GM23338 (cell line): Measurements from ENCODE around the gene RTCA. TPM values are rescaled to one million over a fixed set of nuclear protein-coding genes. Genes with fewer than 3 reads are reported as not detected.

Experiments
- ATAC-seq: fragments of 200-7000 bp; cut with Tn5 transposase; 3 replicates; pipeline ENCODE4 v1.9.1; 2020
- DNase-seq: peaks from one replicate; pipeline ENCODE4 v3.0.0-alpha.2; 2015; ENCODE audit warnings: low spot score
- H2AFZ ChIP-seq: fragments of 200-600 bp; sonication (generic); 2 replicates; pipeline ENCODE4 v1.8.0; 2016; ENCODE audit warnings: antibody characterized with exemption, mild to moderate bottlenecking, moderate library complexity
- H3F3A ChIP-seq: fragments of 200-600 bp; sonication (generic); replicated peaks from 2 replicates; pipeline ENCODE4 v1.8.0; 2017; ENCODE audit warnings: antibody characterized with exemption, mixed run types, low read depth
- H3K27ac ChIP-seq: fragments of 200-600 bp; sonication (generic); 2 replicates; pipeline ENCODE4 v1.6.1; 2016; ENCODE audit warnings: low read depth
- H3K27me3 ChIP-seq: fragments of 200-600 bp; sonication (generic); 2 replicates; pipeline ENCODE4 v1.8.0; 2016; ENCODE audit warnings: mild to moderate bottlenecking, mixed run types, moderate library complexity; ENCODE audit not compliant: insufficient read depth
- H3K36me3 ChIP-seq: fragments of 200-600 bp; sonication (generic); 2 replicates; pipeline ENCODE4 v1.8.0; 2016; ENCODE audit warnings: mild to moderate bottlenecking; ENCODE audit not compliant: insufficient read depth
- H3K4me1 ChIP-seq: fragments of 200-600 bp; sonication (generic); 2 replicates; pipeline ENCODE4 v1.8.0; 2016; ENCODE audit warnings: mild to moderate bottlenecking, moderate library complexity; ENCODE audit not compliant: insufficient read depth
- H3K4me2 ChIP-seq: fragments of 200-600 bp; sonication (generic); 2 replicates; pipeline ENCODE4 v1.7.1; 2017; ENCODE audit warnings: mixed run types
- H3K4me3 ChIP-seq: fragments of 200-600 bp; sonication (generic); 2 replicates; pipeline ENCODE4 v1.6.1; 2016; ENCODE audit warnings: mixed run types
- H3K79me2 ChIP-seq: fragments of 200-600 bp; sonication (generic); replicated peaks from 2 replicates; pipeline ENCODE4 v1.8.0; 2017; ENCODE audit warnings: mild to moderate bottlenecking; ENCODE audit not compliant: insufficient read depth
- H3K9me2 ChIP-seq: fragments of 200-600 bp; sonication (generic); 2 replicates; pipeline ENCODE4 v1.8.0; 2017; ENCODE audit not compliant: insufficient read depth
- H4K20me1 ChIP-seq: fragments of 200-600 bp; sonication (generic); replicated peaks from 2 replicates; pipeline ENCODE4 v1.8.0; 2017; ENCODE audit warnings: mild to moderate bottlenecking; ENCODE audit not compliant: insufficient read depth
- H3K27ac Mint-ChIP-seq: 2 replicates; pipeline ENCODE4 v1.8.0; 2020; ENCODE audit warnings: inconsistent platforms, mild to moderate bottlenecking, moderate library complexity, mixed read lengths
- H3K27me3 Mint-ChIP-seq: 3 replicates; pipeline ENCODE4 v1.8.0; 2022; ENCODE audit warnings: low read depth, mild to moderate bottlenecking, moderate library complexity, mixed read lengths, inconsistent platforms; ENCODE audit not compliant: insufficient read depth, poor library complexity
- H3K36me3 Mint-ChIP-seq: 3 replicates; pipeline ENCODE4 v1.8.0; 2021; ENCODE audit warnings: low read depth, mild to moderate bottlenecking, inconsistent platforms, moderate library complexity, mixed read lengths
- H3K4me1 Mint-ChIP-seq: 3 replicates; pipeline ENCODE4 v1.8.0; 2020; ENCODE audit warnings: mild to moderate bottlenecking, inconsistent platforms, mixed read lengths
- H3K4me3 Mint-ChIP-seq: 3 replicates; pipeline ENCODE4 v1.8.0; 2021; ENCODE audit warnings: moderate library complexity, mild to moderate bottlenecking, inconsistent platforms, mixed read lengths
- H3K9me3 Mint-ChIP-seq: 3 replicates; pipeline ENCODE4 v1.8.0; 2020; ENCODE audit warnings: moderate library complexity, mild to moderate bottlenecking, inconsistent platforms, mixed read lengths
- ETS1 ChIP-seq: IDR thresholded peaks from 2 replicates; pipeline ENCODE4 v1.6.1; 2016; ENCODE audit warnings: antibody characterized with exemption
- EZH2 ChIP-seq: fragments of 200-600 bp; sonication (generic); IDR thresholded peaks from one replicate; pipeline ENCODE4 v1.8.0; 2017; ENCODE audit warnings: antibody characterized with exemption, mild to moderate bottlenecking, low read depth; ENCODE audit not compliant: unreplicated experiment
- EZH2phosphoT487 ChIP-seq: fragments of 200-600 bp; sonication (generic); IDR thresholded peaks from one replicate; pipeline ENCODE4 v1.8.1; 2018; ENCODE audit warnings: antibody characterized with exemption; ENCODE audit not compliant: unreplicated experiment
- JUNB ChIP-seq: IDR thresholded peaks from one replicate; pipeline ENCODE4 v1.6.1; 2016; ENCODE audit warnings: antibody characterized with exemption; ENCODE audit not compliant: unreplicated experiment
- NANOG ChIP-seq: IDR thresholded peaks from 2 replicates; pipeline ENCODE4 v1.6.1; 2016; ENCODE audit warnings: antibody characterized with exemption, borderline replicate concordance
- POLR2AphosphoS5 ChIP-seq: IDR thresholded peaks from 2 replicates; pipeline ENCODE4 v1.6.1; 2016; ENCODE audit warnings: antibody characterized with exemption, low read depth
- REST ChIP-seq: IDR thresholded peaks from one replicate; pipeline ENCODE4 v1.6.1; 2018; ENCODE audit warnings: antibody characterized with exemption; ENCODE audit not compliant: unreplicated experiment
- ZNF114 ChIP-seq: fragments of 250-450 bp; sonication (Bioruptor Pico); IDR thresholded peaks from 2 replicates; pipeline ENCODE4 v1.5.0; 2020; ENCODE audit warnings: mild to moderate bottlenecking, moderate library complexity
- ZNF331 ChIP-seq: fragments of 250-450 bp; sonication (Bioruptor Pico); IDR thresholded peaks from 2 replicates; pipeline ENCODE4 v1.5.0; 2020; ENCODE audit warnings: low read depth, mild to moderate bottlenecking, moderate library complexity
- polyA plus RNA-seq: library from polyadenylated mRNA; unstranded; fragments of >200 nt; fragmentation: Nextera tagmentation; extraction: Ambion mirVana; gene quantifications from 2 replicates; pipeline ENCODE4 v1.2.1, GENCODE V29; 2016
- total RNA-seq: library from RNA; depleted of rRNA; stranded (reverse); fragments of >200 nt; shearing (Covaris generic); gene quantifications from 2 replicates; pipeline ENCODE4 v1.2.3, GENCODE V29; 2014
- TF ChIP-seq, protein P1 (sequence below): fragments of 250-450 bp; sonication (Bioruptor Pico); IDR thresholded peaks from 2 replicates; pipeline ENCODE4 v1.5.0; 2020; ENCODE audit warnings: mild to moderate bottlenecking, moderate library complexity

The RTCA gene
- total and polyA plus RNA-seq, 2 experiments from 2014 or later = 36.6 TPM

DNA sequence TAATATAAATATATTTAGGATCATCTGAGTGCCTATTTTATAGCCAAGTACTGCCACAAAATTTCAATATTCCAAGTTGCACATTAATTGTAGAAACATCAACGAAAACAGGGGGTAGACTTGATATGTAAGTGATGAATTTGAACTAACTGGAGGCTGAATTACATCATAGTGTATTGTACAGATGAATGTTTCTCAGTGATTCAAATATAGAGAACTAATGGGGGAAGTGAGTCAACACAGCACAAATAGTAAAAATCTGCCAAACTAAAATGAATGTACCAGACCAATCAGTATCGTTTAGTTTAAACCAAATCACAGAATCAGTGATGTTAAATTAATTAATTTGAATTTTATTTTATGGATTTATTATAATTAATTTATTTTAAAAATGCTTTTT is 42.8 kb downstream of the RTCA start:
- Mint-ChIP-seq H3K4me3 (no peak overlapping the region), H3K27ac (no peak overlapping the region), H3K9me3 (peaks cover 3% of the 10 kb centered on the region; the same call in 1 of the 3 replicates), H3K27me3 (peaks cover 2% of the 10 kb centered on the region), H3K4me1 (peaks cover 6% of the 10 kb centered on the region; the same call in 2 of the 3 replicates), H3K36me3 (peaks cover 3% of the 10 kb centered on the region; the same call in 2 of the 3 replicates)
- DNase-seq (no peak), ATAC-seq (no peak)
- no peaks in the 10 kb centered on the region for H3K79me2 ChIP-seq
- H3F3A ChIP-seq = no peaks in the 10 kb centered on the region
- 0 out of 2 replicates have a peak, but pooled peaks cover 4% of the 10 kb centered on the region for H3K9me2 ChIP-seq
- no peaks in the 10 kb centered on the region for H4K20me1 ChIP-seq
- no peaks in the 10 kb centered on the region for H3K36me3 ChIP-seq
- H3K4me1 ChIP-seq = 0 out of 2 replicates have a peak, but pooled peaks cover 6% of the 10 kb centered on the region
- H3K27me3 ChIP-seq = no peaks in the 10 kb centered on the region
- no peak overlapping the region for H2AFZ ChIP-seq
- no peak overlapping the region for H3K4me3 ChIP-seq
- TF ChIP-seq ZNF331 = no peak
- TF ChIP-seq JUNB = no peak
- no peak for TF ChIP-seq REST
- TF ChIP-seq ETS1 = no peak
- no peak for TF ChIP-seq NANOG
- no peak overlapping the region for H3K27ac ChIP-seq
- H3K4me2 ChIP-seq = no peak overlapping the region

- peaks cover 3% of the 10 kb centered on the region; the same call in 2 of the 3 replicates for H3K4me1 Mint-ChIP-seq
- no peak overlapping the region for H3K27ac Mint-ChIP-seq
- DNase-seq (no peak), ATAC-seq (no peak)
- H3K9me3 Mint-ChIP-seq = peaks cover 4% of the 10 kb centered on the region; the same call in 2 of the 3 replicates
- no peak overlapping the region for H3K4me2 ChIP-seq
- H3K4me3 Mint-ChIP-seq = no peak overlapping the region
- no peaks in the 10 kb centered on the region for H3K79me2 ChIP-seq
- no peak overlapping the region for H2AFZ ChIP-seq
- H3K27ac ChIP-seq = no peak overlapping the region
- H3K4me1 ChIP-seq = 0 out of 2 replicates have a peak, but pooled peaks cover 6% of the 10 kb centered on the region
- peaks cover 2% of the 10 kb centered on the region for H3K27me3 Mint-ChIP-seq
- TF ChIP-seq ZNF114 (CRISPR knock-in tag) = no peak
- TF ChIP-seq ZNF331 = no peak
- no peak for TF ChIP-seq EZH2
- no peak for TF ChIP-seq NANOG
- TF ChIP-seq JUNB = no peak
- no peak for TF ChIP-seq EZH2phosphoT487
- TF ChIP-seq, protein P1, sequence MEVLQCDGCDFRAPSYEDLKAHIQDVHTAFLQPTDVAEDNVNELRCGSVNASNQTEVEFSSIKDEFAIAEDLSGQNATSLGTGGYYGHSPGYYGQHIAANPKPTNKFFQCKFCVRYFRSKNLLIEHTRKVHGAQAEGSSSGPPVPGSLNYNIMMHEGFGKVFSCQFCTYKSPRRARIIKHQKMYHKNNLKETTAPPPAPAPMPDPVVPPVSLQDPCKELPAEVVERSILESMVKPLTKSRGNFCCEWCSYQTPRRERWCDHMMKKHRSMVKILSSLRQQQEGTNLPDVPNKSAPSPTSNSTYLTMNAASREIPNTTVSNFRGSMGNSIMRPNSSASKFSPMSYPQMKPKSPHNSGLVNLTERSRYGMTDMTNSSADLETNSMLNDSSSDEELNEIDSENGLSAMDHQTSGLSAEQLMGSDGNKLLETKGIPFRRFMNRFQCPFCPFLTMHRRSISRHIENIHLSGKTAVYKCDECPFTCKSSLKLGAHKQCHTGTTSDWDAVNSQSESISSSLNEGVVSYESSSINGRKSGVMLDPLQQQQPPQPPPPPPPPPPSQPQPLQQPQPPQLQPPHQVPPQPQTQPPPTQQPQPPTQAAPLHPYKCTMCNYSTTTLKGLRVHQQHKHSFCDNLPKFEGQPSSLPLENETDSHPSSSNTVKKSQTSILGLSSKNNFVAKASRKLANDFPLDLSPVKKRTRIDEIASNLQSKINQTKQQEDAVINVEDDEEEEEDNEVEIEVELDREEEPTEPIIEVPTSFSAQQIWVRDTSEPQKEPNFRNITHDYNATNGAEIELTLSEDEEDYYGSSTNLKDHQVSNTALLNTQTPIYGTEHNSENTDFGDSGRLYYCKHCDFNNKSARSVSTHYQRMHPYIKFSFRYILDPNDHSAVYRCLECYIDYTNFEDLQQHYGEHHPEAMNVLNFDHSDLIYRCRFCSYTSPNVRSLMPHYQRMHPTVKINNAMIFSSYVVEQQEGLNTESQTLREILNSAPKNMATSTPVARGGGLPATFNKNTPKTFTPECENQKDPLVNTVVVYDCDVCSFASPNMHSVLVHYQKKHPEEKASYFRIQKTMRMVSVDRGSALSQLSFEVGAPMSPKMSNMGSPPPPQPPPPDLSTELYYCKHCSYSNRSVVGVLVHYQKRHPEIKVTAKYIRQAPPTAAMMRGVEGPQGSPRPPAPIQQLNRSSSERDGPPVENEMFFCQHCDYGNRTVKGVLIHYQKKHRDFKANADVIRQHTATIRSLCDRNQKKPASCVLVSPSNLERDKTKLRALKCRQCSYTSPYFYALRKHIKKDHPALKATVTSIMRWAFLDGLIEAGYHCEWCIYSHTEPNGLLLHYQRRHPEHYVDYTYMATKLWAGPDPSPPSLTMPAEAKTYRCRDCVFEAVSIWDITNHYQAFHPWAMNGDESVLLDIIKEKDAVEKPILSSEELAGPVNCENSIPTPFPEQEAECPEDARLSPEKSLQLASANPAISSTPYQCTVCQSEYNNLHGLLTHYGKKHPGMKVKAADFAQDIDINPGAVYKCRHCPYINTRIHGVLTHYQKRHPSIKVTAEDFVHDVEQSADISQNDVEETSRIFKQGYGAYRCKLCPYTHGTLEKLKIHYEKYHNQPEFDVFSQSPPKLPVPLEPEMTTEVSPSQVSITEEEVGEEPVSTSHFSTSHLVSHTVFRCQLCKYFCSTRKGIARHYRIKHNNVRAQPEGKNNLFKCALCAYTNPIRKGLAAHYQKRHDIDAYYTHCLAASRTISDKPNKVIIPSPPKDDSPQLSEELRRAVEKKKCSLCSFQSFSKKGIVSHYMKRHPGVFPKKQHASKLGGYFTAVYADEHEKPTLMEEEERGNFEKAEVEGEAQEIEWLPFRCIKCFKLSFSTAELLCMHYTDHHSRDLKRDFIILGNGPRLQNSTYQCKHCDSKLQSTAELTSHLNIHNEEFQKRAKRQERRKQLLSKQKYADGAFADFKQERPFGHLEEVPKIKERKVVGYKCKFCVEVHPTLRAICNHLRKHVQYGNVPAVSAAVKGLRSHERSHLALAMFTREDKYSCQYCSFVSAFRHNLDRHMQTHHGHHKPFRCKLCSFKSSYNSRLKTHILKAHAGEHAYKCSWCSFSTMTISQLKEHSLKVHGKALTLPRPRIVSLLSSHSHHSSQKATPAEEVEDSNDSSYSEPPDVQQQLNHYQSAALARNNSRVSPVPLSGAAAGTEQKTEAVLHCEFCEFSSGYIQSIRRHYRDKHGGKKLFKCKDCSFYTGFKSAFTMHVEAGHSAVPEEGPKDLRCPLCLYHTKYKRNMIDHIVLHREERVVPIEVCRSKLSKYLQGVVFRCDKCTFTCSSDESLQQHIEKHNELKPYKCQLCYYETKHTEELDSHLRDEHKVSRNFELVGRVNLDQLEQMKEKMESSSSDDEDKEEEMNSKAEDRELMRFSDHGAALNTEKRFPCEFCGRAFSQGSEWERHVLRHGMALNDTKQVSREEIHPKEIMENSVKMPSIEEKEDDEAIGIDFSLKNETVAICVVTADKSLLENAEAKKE (CRISPR knock-in tag) = no peak
- TF ChIP-seq POLR2AphosphoS5 = no peak
- no peaks in the 10 kb centered on the region for H4K20me1 ChIP-seq
- no peaks in the 10 kb centered on the region for H3K27me3 ChIP-seq
- H3F3A ChIP-seq = no peaks in the 10 kb centered on the region
- H3K36me3 Mint-ChIP-seq = peaks cover 3% of the 10 kb centered on the region; the same call in 2 of the 3 replicates
- no peaks in the 10 kb centered on the region for H3K36me3 ChIP-seq
- no peak overlapping the region for H3K4me3 ChIP-seq
- 0 out of 2 replicates have a peak, but pooled peaks cover 5% of the 10 kb centered on the region for H3K9me2 ChIP-seq
Measured at GRCh38 chr1:100309863-100310262, 43.8 kb downstream of the RTCA start.
